ENCODE results near the gene OR1D5. TPM values are rescaled to one million over a fixed set of nuclear protein-coding genes. Genes with fewer than 3 reads are reported as not detected.
"Not testable (repeated sequence)": the region's sequence is repeated elsewhere in the genome, so short reads cannot be mapped to it uniquely, and the experiment has no call there.

Gene OR1D5
- polyA plus RNA-seq, 5 donors: not detected

- DNase-seq: no peak
These were observed 30.9 kb downstream of the OR1D5 start for GRCh38 chr17:3032258-3033247.

GRCh38 chr17:3030852-3031470 lies 32.4 kb downstream of the OR1D5 start:
- not testable (repeated sequence) for DNase-seq

- DNase-seq: no peak
These were observed 33.3 kb downstream of the OR1D5 start for GRCh38 chr17:3030096-3030495.

- DNase-seq: no peak
These were observed 34.0 kb downstream of the OR1D5 start for GRCh38 chr17:3029213-3029913.

GRCh38 chr17:3027786-3028532 lies 35.4 kb downstream of the OR1D5 start:
- DNase-seq: no peak

- DNase-seq: no peak
These were observed 36.3 kb downstream of the OR1D5 start for GRCh38 chr17:3026856-3027751.

GRCh38 chr17:3026125-3026855 lies 37.1 kb downstream of the OR1D5 start:
- DNase-seq: no peak

- no peak for DNase-seq
These were observed 37.8 kb downstream of the OR1D5 start for GRCh38 chr17:3025421-3026124.

GRCh38 chr17:3024346-3024745 lies 39.1 kb downstream of the OR1D5 start:
- no peak for DNase-seq

- DNase-seq: no peak
These were observed 41.2 kb downstream of the OR1D5 start for GRCh38 chr17:3022197-3022596.

GRCh38 chr17:3020381-3020780 lies 43.0 kb downstream of the OR1D5 start:
- no peak for DNase-seq

- no peak for DNase-seq
These were observed 43.6 kb downstream of the OR1D5 start for GRCh38 chr17:3019761-3020160.

GRCh38 chr17:3017936-3018335 lies 45.5 kb downstream of the OR1D5 start:
- no peak for DNase-seq

GRCh38 chr17:3015890-3016289 lies 47.5 kb downstream of the OR1D5 start:
- no peak for DNase-seq

- DNase-seq: peak in 1 of 2 donors; percentile 57
These were observed 50.4 kb downstream of the OR1D5 start for GRCh38 chr17:3012926-3013581.

All from right lung (tissue), 5 donors.